Tibial artery (tissue), 4 donors: ENCODE measurements around the gene KIAA0319L.

ENCODE experiments used
- DNase-seq, 2 donors: peaks; one replicate each; pipeline ENCODE4 v3.0.0-alpha.2; 2019
- H3K27ac ChIP-seq, 2 donors: fragments of 200-600 bp; sonication (generic) in 1 of 2; 1 replicate in 1 of 2; 2 replicates in 1 of 2; pipeline ENCODE4 v1.5.1; 2018 to 2019; ENCODE audit warnings: mild to moderate bottlenecking in 1 of 2
- H3K27me3 ChIP-seq, 2 donors: fragments of 200-600 bp; sonication (generic) in 1 of 2; one replicate each; pipeline versions ENCODE4 v1.5.1 to v1.6.0; 2016 to 2019
- H3K36me3 ChIP-seq, 3 donors: fragments of 200-600 bp; sonication (generic) in 2 of 3; one replicate each; pipeline ENCODE4 v1.5.1; 2016 to 2019; ENCODE audit warnings: mild to moderate bottlenecking in 2 of 3
- H3K4me1 ChIP-seq, 4 donors: fragments of 200-600 bp; sonication (generic) in 2 of 4; 1 replicate in 3 of 4; 2 replicates in 1 of 4; pipeline ENCODE4 v1.5.1; 2016 to 2019
- H3K4me3 ChIP-seq, 2 donors: fragments of 200-600 bp; sonication (generic) in 1 of 2; 1 replicate in 1 of 2; 2 replicates in 1 of 2; pipeline ENCODE4 v1.5.1; 2018 to 2019; ENCODE audit warnings: mild to moderate bottlenecking in 2 of 2
- H3K9me3 ChIP-seq, 3 donors: fragments of 200-600 bp; sonication (generic) in 1 of 3; one replicate each; pipeline ENCODE4 v1.5.1; 2016 to 2019
- intact Hi-C: fragments of 100-400 bp; cut with DNase I; formaldehyde crosslinking; loops from one replicate; pipeline ENCODE4 v1.15.0; 2023; ENCODE audit warnings: low total_unique reads
- TF ChIP-seq, protein P1 (sequence below), 2 experiments: fragments of 200-600 bp in 1 of 2; fragments of 450-650 bp in 1 of 2; IDR thresholded peaks; one replicate each; pipeline ENCODE4 v1.5.1; 2017 to 2019; ENCODE audit warnings: antibody characterized with exemption in 2 of 2, mild to moderate bottlenecking in 1 of 2, moderate library complexity in 1 of 2

Gene KIAA0319L

DNA sequence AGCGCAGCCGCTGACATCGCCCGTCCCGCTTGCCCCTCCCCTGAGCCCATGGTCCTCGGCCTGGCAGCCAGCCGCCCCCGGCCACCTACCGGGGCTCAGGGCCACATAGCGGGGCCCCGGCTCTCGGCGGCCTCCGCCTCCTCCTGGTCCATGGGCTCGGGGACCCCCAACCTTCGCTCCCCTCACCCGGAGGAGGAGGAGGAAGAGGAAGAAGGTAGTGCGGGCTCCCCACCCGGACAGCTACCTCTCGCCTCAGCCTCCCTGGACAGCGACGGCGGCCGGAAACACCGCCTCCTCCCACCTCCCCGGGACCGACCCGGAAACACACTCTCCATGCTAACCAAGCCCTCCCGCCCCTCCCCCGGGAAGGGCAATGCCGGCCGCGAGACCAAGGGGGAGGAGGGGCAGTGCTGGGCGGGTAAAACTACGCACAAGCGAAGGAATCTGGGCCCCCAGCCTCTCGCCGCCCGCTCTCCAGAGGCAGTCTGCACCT, at the start of gene KIAA0319L:
TSS of gene KIAA0319L (minus strand) at position 286 of the 493 bp plus-strand sequence. CDS start 2,912 bp downstream, outside the sequence.
- H3K4me1 ChIP-seq, result peaks cover 3 to 68% (median 44%) of the 10 kb centered on the region in 4 donors
- peak; percentile 87 to 94 for DNase-seq
- TF ChIP-seq, protein P1, sequence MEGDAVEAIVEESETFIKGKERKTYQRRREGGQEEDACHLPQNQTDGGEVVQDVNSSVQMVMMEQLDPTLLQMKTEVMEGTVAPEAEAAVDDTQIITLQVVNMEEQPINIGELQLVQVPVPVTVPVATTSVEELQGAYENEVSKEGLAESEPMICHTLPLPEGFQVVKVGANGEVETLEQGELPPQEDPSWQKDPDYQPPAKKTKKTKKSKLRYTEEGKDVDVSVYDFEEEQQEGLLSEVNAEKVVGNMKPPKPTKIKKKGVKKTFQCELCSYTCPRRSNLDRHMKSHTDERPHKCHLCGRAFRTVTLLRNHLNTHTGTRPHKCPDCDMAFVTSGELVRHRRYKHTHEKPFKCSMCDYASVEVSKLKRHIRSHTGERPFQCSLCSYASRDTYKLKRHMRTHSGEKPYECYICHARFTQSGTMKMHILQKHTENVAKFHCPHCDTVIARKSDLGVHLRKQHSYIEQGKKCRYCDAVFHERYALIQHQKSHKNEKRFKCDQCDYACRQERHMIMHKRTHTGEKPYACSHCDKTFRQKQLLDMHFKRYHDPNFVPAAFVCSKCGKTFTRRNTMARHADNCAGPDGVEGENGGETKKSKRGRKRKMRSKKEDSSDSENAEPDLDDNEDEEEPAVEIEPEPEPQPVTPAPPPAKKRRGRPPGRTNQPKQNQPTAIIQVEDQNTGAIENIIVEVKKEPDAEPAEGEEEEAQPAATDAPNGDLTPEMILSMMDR (IDR thresholded peaks at IDR 0.05), result no peak
- no peaks in the 10 kb centered on the region for H3K27me3 ChIP-seq
- H3K36me3 ChIP-seq, result peaks cover 9 to 21% (median 13%) of the 10 kb centered on the region in 3 donors
- peak within 1 kb of the TSS; percentile 86 to 98 for H3K4me3 ChIP-seq
- H3K27ac ChIP-seq, result peak within 1 kb of the TSS; percentile 96 to 98
- intact Hi-C loops, result loop anchor here (5.0 kb wide), 2 partner anchors 80 to 365 kb away; partner anchors contain the start of gene SFPQ
- no peaks in the 10 kb centered on the region for H3K9me3 ChIP-seq

DNA sequence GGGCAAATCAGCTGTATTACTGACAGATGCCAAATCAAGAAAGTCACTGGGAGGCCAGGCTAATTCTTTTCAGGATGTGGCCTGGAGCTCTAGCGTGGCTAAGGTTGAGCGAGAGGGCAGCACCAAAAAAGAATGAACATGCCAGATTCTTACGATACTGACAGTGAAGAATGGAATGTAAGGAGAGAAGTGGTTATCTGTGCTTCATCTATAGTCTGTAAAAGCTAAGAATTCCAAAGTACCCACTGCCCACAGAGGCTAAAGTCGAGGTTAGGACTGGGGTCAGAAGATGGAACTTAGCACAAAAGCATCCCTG, 48.6 kb upstream of the KIAA0319L start:
- H3K4me1 ChIP-seq, result no peaks in the 10 kb centered on the region
- no peak overlapping the region for H3K27ac ChIP-seq
- intact Hi-C loops, result no loop called here
- no peak overlapping the region for H3K4me3 ChIP-seq
- peaks cover 70 to 85% (median 85%) of the 10 kb centered on the region in 3 donors for H3K36me3 ChIP-seq
- no peaks in the 10 kb centered on the region for H3K9me3 ChIP-seq
- no peaks in the 10 kb centered on the region for H3K27me3 ChIP-seq
- no peak for DNase-seq
- TF ChIP-seq, protein P1 (IDR thresholded peaks at IDR 0.05), result no peak

DNA sequence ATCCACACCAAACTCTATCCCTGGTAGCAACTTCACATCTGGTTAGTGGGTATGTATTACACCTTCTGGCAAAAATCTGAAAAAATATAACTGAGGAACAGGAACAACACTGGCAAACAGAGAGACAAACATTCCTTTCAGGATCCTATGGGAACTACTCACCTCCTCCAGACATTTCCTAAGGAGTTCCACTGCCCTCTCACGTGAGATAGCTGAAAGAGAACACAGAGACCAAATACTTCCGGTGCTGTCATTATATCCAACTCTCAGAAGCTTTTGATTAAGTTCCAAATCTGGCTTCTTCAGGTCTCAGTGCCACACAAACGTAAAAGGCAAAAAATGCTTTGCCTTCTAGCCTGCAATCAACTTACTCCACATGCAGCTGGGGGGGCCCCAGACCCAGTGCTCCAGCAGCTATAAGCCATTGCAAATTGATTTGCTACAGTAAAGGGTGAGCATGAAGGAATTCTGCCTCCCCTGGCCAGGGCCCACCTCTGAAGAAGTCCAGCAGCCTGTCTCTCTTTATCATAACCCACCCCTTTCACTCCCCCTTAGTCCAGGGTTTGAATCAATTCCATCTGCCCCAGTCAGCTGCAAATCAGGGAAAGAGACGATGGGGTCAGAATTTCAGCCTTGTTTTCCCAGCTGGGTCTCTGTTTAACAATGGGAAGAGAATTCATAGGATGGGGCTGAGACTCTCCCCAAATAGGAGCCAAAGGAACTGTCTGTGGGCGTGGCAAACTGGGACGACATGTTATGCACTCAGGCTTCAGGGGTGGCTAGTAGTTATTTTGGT, 48.1 kb upstream of the KIAA0319L start:
- DNase-seq, result no peak
- no peaks in the 10 kb centered on the region for H3K27me3 ChIP-seq
- intact Hi-C loops, result no loop called here
- no peaks in the 10 kb centered on the region for H3K4me1 ChIP-seq
- H3K27ac ChIP-seq, result no peak overlapping the region
- no peak overlapping the region for H3K4me3 ChIP-seq
- H3K9me3 ChIP-seq, result no peaks in the 10 kb centered on the region
- TF ChIP-seq, protein P1 (IDR thresholded peaks at IDR 0.05), result no peak
- peaks cover 70 to 84% (median 80%) of the 10 kb centered on the region in 3 donors for H3K36me3 ChIP-seq

DNA sequence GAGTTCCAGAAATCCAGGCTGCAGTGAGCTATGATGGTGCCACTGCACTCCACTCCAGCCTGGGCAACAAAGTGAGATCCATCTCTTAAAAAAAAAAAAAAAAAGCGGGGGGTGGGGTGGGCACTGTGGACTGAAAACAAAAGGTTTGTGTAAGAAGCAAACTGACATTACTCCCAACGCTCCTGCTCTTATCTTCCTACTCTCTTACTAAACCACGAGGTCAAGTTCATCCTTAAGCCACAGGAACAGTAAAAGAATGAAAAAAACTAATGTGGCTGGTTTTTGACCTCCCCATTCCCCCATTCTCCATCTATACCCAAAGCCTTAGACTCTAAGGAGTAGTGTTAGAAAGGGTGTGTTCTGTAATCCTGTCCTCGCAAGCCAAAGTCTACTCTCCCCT, 46.7 kb upstream of the KIAA0319L start:
- H3K4me1 ChIP-seq, result no peaks in the 10 kb centered on the region
- no peak for DNase-seq
- intact Hi-C loops, result no loop called here
- no peaks in the 10 kb centered on the region for H3K9me3 ChIP-seq
- H3K36me3 ChIP-seq, result peaks cover 65 to 83% (median 76%) of the 10 kb centered on the region in 3 donors
- H3K4me3 ChIP-seq, result no peak overlapping the region
- H3K27me3 ChIP-seq, result no peaks in the 10 kb centered on the region
- H3K27ac ChIP-seq, result no peak overlapping the region
- TF ChIP-seq, protein P1 (IDR thresholded peaks at IDR 0.05), result no peak

DNA sequence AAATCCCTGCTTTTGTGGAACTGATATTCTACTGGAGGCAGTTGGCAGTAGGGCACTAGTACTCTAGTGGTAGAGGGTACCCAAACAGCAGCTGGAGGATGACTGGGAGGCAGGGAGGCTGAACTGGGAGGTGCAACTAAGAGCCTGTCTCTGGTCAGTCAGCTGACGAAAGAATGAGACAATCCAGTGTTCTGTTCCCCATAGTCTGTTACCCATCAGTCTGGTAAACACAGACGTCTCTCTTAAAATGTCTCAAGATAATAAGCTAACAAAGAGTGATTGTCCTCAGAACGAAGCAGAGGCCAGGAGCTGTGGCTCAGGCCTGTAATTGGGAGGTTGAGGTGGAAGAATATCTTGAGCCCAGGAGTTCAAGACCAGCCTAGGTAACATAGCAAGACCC, 46.3 kb upstream of the KIAA0319L start:
- no peak for DNase-seq
- intact Hi-C loops, result no loop called here
- peaks cover 60 to 78% (median 73%) of the 10 kb centered on the region in 3 donors for H3K36me3 ChIP-seq
- no peaks in the 10 kb centered on the region for H3K4me1 ChIP-seq
- no peaks in the 10 kb centered on the region for H3K9me3 ChIP-seq
- no peak overlapping the region for H3K27ac ChIP-seq
- H3K27me3 ChIP-seq, result no peaks in the 10 kb centered on the region
- no peak overlapping the region for H3K4me3 ChIP-seq
- TF ChIP-seq, protein P1 (IDR thresholded peaks at IDR 0.05), result no peak
